BLaER1 (cell line): ENCODE results near the gene UBAC2.

ENCODE experiments used
- H3K27ac ChIP-seq: shearing (Covaris generic); formaldehyde crosslinking; 2 replicates; pipeline ENCODE4 v1.8.1; 2022
- H3K27me3 ChIP-seq: shearing (Covaris generic); formaldehyde crosslinking; 2 replicates; pipeline ENCODE4 v1.8.1; 2022
- H3K36me3 ChIP-seq: shearing (Covaris generic); formaldehyde crosslinking; 2 replicates; pipeline ENCODE4 v1.8.1; 2022
- H3K4me1 ChIP-seq: shearing (Covaris generic); formaldehyde crosslinking; 2 replicates; pipeline ENCODE4 v1.8.1; 2022
- H3K4me2 ChIP-seq: shearing (Covaris generic); formaldehyde crosslinking; 2 replicates; pipeline ENCODE4 v1.8.1; 2022
- H3K4me3 ChIP-seq: shearing (Covaris generic); formaldehyde crosslinking; 2 replicates; pipeline ENCODE4 v1.8.1; 2022
- H3K9ac ChIP-seq: shearing (Covaris generic); formaldehyde crosslinking; 2 replicates; pipeline ENCODE4 v1.8.1; 2022
- H3K9me3 ChIP-seq: shearing (Covaris generic); formaldehyde crosslinking; 2 replicates; pipeline ENCODE4 v1.8.1; 2022
- H4K20me1 ChIP-seq: shearing (Covaris generic); formaldehyde crosslinking; 2 replicates; pipeline ENCODE4 v1.8.1; 2022
- Cebpa-rat ChIP-seq: shearing (Covaris generic); IDR thresholded peaks from 2 replicates; pipeline ENCODE4 v1.8.1; 2022

UBAC2 gene

GRCh38 chr13:99344610-99345208 lies 144.1 kb downstream of the UBAC2 start:
- H3K27me3 ChIP-seq = no peaks in the 10 kb centered on the region
- no peak overlapping the region for H3K27ac ChIP-seq
- H3K4me2 ChIP-seq = no peak overlapping the region
- H3K4me1 ChIP-seq = peaks cover 27% of the 10 kb centered on the region
- peaks cover 47% of the 10 kb centered on the region for H4K20me1 ChIP-seq
- H3K4me3 ChIP-seq = no peak overlapping the region
- no peak for TF ChIP-seq Cebpa-rat
- H3K9me3 ChIP-seq = no peaks in the 10 kb centered on the region
- H3K9ac ChIP-seq = no peak overlapping the region
- peaks cover 98% of the 10 kb centered on the region for H3K36me3 ChIP-seq

GRCh38 chr13:99345345-99345744 lies 144.7 kb downstream of the UBAC2 start:
- Histone ChIP-seq H4K20me1 (peaks cover 51% of the 10 kb centered on the region), H3K9me3 (no peaks in the 10 kb centered on the region), H3K36me3 (peaks cover 97% of the 10 kb centered on the region), H3K27ac (no peak overlapping the region), H3K4me2 (no peak overlapping the region), H3K9ac (no peak overlapping the region), H3K27me3 (no peaks in the 10 kb centered on the region), H3K4me3 (no peak overlapping the region), H3K4me1 (peaks cover 27% of the 10 kb centered on the region)
- TF ChIP-seq Cebpa-rat = no peak

GRCh38 chr13:99346335-99347042 lies 145.8 kb downstream of the UBAC2 start:
- H3K4me3 ChIP-seq = no peak overlapping the region
- H3K9me3 ChIP-seq = no peaks in the 10 kb centered on the region
- H3K9ac ChIP-seq = no peak overlapping the region
- no peak overlapping the region for H3K27ac ChIP-seq
- H3K4me2 ChIP-seq = peak overlapping the region; percentile 46
- peaks cover 97% of the 10 kb centered on the region for H3K36me3 ChIP-seq
- no peaks in the 10 kb centered on the region for H3K27me3 ChIP-seq
- no peak for TF ChIP-seq Cebpa-rat
- H4K20me1 ChIP-seq = peaks cover 55% of the 10 kb centered on the region
- H3K4me1 ChIP-seq = peaks cover 27% of the 10 kb centered on the region

- Histone ChIP-seq H3K9me3 (no peaks in the 10 kb centered on the region), H3K4me1 (peaks cover 27% of the 10 kb centered on the region), H3K4me3 (no peak overlapping the region), H3K27ac (no peak overlapping the region), H3K9ac (no peak overlapping the region), H3K27me3 (no peaks in the 10 kb centered on the region), H4K20me1 (peaks cover 51% of the 10 kb centered on the region), H3K4me2 (peak overlapping the region; percentile 46), H3K36me3 (peaks cover 97% of the 10 kb centered on the region)
- no peak for TF ChIP-seq Cebpa-rat
These were observed 146.8 kb downstream of the UBAC2 start for GRCh38 chr13:99347335-99347878.

- no peak overlapping the region for H3K27ac ChIP-seq
- peaks cover 49% of the 10 kb centered on the region for H4K20me1 ChIP-seq
- peak overlapping the region; percentile 46 for H3K4me2 ChIP-seq
- peaks cover 97% of the 10 kb centered on the region for H3K36me3 ChIP-seq
- H3K27me3 ChIP-seq = no peaks in the 10 kb centered on the region
- H3K4me3 ChIP-seq = no peak overlapping the region
- H3K9me3 ChIP-seq = no peaks in the 10 kb centered on the region
- H3K9ac ChIP-seq = no peak overlapping the region
- peaks cover 27% of the 10 kb centered on the region for H3K4me1 ChIP-seq
- TF ChIP-seq Cebpa-rat = no peak
These were observed 147.3 kb downstream of the UBAC2 start for GRCh38 chr13:99347911-99348451.

- Histone ChIP-seq H3K4me3 (no peak overlapping the region), H3K36me3 (peaks cover 96% of the 10 kb centered on the region), H3K9me3 (no peaks in the 10 kb centered on the region), H3K4me1 (peaks cover 44% of the 10 kb centered on the region), H3K27me3 (no peaks in the 10 kb centered on the region), H4K20me1 (peaks cover 65% of the 10 kb centered on the region; the same call in 1 of the 2 replicates), H3K27ac (no peak overlapping the region), H3K9ac (no peak overlapping the region), H3K4me2 (no peak overlapping the region)
- TF ChIP-seq Cebpa-rat = no peak
These were observed 149.5 kb downstream of the UBAC2 start for GRCh38 chr13:99350191-99350590.

GRCh38 chr13:99351772-99352171 lies 151.1 kb downstream of the UBAC2 start:
- TF ChIP-seq Cebpa-rat = no peak
- H4K20me1 ChIP-seq = peaks cover 73% of the 10 kb centered on the region
- no peak overlapping the region for H3K9ac ChIP-seq
- no peak overlapping the region for H3K4me3 ChIP-seq
- no peak overlapping the region for H3K27ac ChIP-seq
- no peaks in the 10 kb centered on the region for H3K27me3 ChIP-seq
- H3K9me3 ChIP-seq = no peaks in the 10 kb centered on the region
- peaks cover 90% of the 10 kb centered on the region for H3K36me3 ChIP-seq
- peaks cover 50% of the 10 kb centered on the region for H3K4me1 ChIP-seq
- no peak overlapping the region for H3K4me2 ChIP-seq

GRCh38 chr13:99352351-99353245 lies 151.9 kb downstream of the UBAC2 start:
- H3K4me1 ChIP-seq = peaks cover 47% of the 10 kb centered on the region
- H3K9me3 ChIP-seq = no peaks in the 10 kb centered on the region
- H3K36me3 ChIP-seq = peaks cover 91% of the 10 kb centered on the region
- H3K27me3 ChIP-seq = no peaks in the 10 kb centered on the region
- no peak overlapping the region for H3K9ac ChIP-seq
- TF ChIP-seq Cebpa-rat = no peak
- peaks cover 75% of the 10 kb centered on the region for H4K20me1 ChIP-seq
- H3K4me2 ChIP-seq = no peak overlapping the region
- no peak overlapping the region for H3K4me3 ChIP-seq
- H3K27ac ChIP-seq = no peak overlapping the region

- Histone ChIP-seq H4K20me1 (peaks cover 73% of the 10 kb centered on the region), H3K4me2 (no peak overlapping the region), H3K4me1 (peaks cover 41% of the 10 kb centered on the region), H3K4me3 (no peak overlapping the region), H3K36me3 (peaks cover 90% of the 10 kb centered on the region), H3K9ac (no peak overlapping the region), H3K9me3 (no peaks in the 10 kb centered on the region), H3K27ac (no peak overlapping the region), H3K27me3 (no peaks in the 10 kb centered on the region)
- no peak for TF ChIP-seq Cebpa-rat
These were observed 152.6 kb downstream of the UBAC2 start for GRCh38 chr13:99353246-99353600.
